CD4-positive, alpha-beta T cell treated with Interleukin-2 at 100 ng/mL for 4 hours (primary cell): ENCODE results near the gene RSPH10B.
"Not testable (repeated sequence)": the region's sequence is repeated elsewhere in the genome, so short reads cannot be mapped to it uniquely, and the experiment has no call there.

Experiments
- DNase-seq: peaks from one replicate; pipeline ENCODE4 v3.0.0-alpha.2; 2020; ENCODE audit warnings: low spot score

RSPH10B gene

GRCh38 chr7:5926263-5926870 is 44.1 kb downstream of the RSPH10B start:
- not testable (repeated sequence) for DNase-seq

GRCh38 chr7:5924630-5925029 is 45.9 kb downstream of the RSPH10B start:
- not testable (repeated sequence) for DNase-seq

- DNase-seq = not testable (repeated sequence)
These were observed 46.3 kb downstream of the RSPH10B start for GRCh38 chr7:5924180-5924579.

- DNase-seq = not testable (repeated sequence)
These were observed 54.0 kb downstream of the RSPH10B start for GRCh38 chr7:5916529-5916928.

GRCh38 chr7:5908835-5909234 is 61.7 kb downstream of the RSPH10B start:
- DNase-seq = not testable (repeated sequence)

GRCh38 chr7:5904726-5905125 is 65.8 kb downstream of the RSPH10B start:
- not testable (repeated sequence) for DNase-seq

GRCh38 chr7:5903002-5903401 is 67.5 kb downstream of the RSPH10B start:
- DNase-seq = not testable (repeated sequence)

GRCh38 chr7:5898480-5899224 is 71.8 kb downstream of the RSPH10B start, which contains the start of gene CCZ1:
TSS of gene CCZ1 (plus strand) at chr7:5898733. CDS start at chr7:5898800, 67 bp downstream.
- peak; percentile 71 for DNase-seq

GRCh38 chr7:5897369-5897919 is 73.0 kb downstream of the RSPH10B start:
- DNase-seq = not testable (repeated sequence)

GRCh38 chr7:5892498-5892897 is 78.0 kb downstream of the RSPH10B start:
- DNase-seq = no peak

- DNase-seq = not testable (repeated sequence)
These were observed 80.2 kb downstream of the RSPH10B start for GRCh38 chr7:5890244-5890643.

- DNase-seq = not testable (repeated sequence)
These were observed 82.5 kb downstream of the RSPH10B start for GRCh38 chr7:5888021-5888420.

GRCh38 chr7:5884431-5884830 is 86.1 kb downstream of the RSPH10B start:
- DNase-seq = not testable (repeated sequence)

GRCh38 chr7:5880106-5880505 is 90.4 kb downstream of the RSPH10B start:
- DNase-seq = not testable (repeated sequence)

- not testable (repeated sequence) for DNase-seq
These were observed 90.9 kb downstream of the RSPH10B start for GRCh38 chr7:5879591-5879990.
